ENCODE results near the gene GAL3ST2.
"Not testable (repeated sequence)": the region's sequence is repeated elsewhere in the genome, so short reads cannot be mapped to it uniquely, and the experiment has no call there.

Gene GAL3ST2

DNA sequence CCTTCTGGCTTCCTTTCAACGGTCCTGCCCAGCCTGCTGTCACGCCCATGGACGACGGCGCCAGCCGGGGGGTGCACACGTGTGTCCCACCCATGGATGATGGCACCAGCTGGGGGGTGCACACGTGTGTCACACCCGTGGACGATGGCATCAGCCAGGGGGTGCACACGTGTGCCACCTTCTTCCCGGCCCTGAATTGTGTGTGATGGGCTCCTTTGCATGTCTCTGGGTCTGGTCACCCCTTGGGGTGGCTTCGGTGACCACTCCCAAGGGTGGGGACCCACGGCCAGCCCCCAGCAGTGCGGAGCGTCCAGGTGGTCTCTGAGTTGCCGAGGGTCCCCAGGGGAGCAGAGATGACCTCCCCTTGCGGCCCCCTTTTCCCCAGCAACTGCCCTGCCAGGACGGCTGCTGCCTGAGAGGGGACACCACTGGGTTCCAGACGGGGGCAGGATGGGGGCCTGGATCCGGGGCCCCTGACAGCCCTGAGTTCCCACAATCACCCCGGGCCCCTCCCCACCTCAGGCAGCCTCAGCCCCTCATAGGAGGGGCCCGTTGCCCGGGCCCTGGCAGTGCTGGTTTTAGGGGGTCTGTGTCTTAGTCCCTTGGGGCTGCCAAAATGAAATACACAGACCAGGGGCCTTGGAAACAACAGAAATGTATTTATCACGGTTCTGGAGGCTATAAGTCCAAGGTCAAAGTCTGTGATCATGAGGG, 41.8 kb downstream of the GAL3ST2 start:
- Histone ChIP-seq H3K9ac (ENCODE audit: low read length) (no peak overlapping the region), H3K27me3 (ENCODE audit: control insufficient read depth, insufficient read depth, low read length) (peaks cover 9% of the 10 kb centered on the region)

GRCh38 chr2:241818943-241819270, 42.3 kb downstream of the GAL3ST2 start:
- no peak overlapping the region for H3K4me3 ChIP-seq (ENCODE audit: low read length)
- H3K4me1 ChIP-seq (ENCODE audit: control insufficient read depth, insufficient read depth, low read length), result no peaks in the 10 kb centered on the region
- no peaks in the 10 kb centered on the region for H3K9me3 ChIP-seq (ENCODE audit: control insufficient read depth, low read length)
- H3K27me3 ChIP-seq (ENCODE audit: control insufficient read depth, insufficient read depth, low read length), result peaks cover 9% of the 10 kb centered on the region
- H3K9ac ChIP-seq (ENCODE audit: low read length), result no peak overlapping the region
- H3K36me3 ChIP-seq (ENCODE audit: control insufficient read depth, insufficient read depth, low read length), result no peaks in the 10 kb centered on the region

More for the DNA sequence above, 41.8 kb downstream of the GAL3ST2 start:
- Histone ChIP-seq H3K4me1 (ENCODE audit: control insufficient read depth, insufficient read depth, low read length) (no peaks in the 10 kb centered on the region), H3K36me3 (ENCODE audit: control insufficient read depth, insufficient read depth, low read length) (no peaks in the 10 kb centered on the region), H3K4me3 (ENCODE audit: low read length) (no peak overlapping the region), H3K9me3 (ENCODE audit: control insufficient read depth, low read length) (no peaks in the 10 kb centered on the region)

DNA sequence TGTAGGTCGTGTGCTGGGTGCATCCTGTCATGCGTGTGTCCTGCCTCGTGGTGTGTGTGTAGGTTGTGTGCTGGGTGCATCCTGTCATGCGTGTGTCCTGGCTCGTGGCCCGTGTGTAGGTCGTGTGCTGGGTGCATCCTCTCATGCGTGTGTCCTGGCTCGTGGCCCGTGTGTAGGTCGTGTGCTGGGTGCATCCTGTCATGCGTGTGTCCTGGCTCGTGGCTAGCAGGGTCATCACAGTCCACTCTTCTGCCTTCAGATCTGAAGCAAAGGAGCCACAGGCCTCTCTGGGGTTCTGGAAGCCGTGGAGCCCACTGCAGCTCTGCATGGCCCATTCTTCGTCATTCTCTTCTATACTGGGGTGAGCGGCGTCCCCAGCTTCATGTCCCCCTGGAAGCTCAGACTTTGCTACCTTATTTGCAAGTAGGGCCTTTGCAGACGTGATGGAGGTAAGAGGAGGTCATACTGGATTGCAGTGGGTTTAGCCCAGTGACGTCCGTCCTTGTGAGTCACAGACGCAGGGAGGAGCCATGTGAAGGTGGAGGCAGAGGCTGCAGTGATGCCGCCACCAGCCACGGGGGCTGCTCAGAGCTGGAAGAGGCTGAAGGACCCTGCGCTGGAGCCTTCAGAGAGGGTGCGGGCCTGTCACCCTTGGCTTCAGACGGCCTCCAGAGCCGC, 43.5 kb downstream of the GAL3ST2 start:
- H3K36me3 ChIP-seq (ENCODE audit: control insufficient read depth, insufficient read depth, low read length); H3K9ac ChIP-seq (ENCODE audit: low read length); H3K4me3 ChIP-seq (ENCODE audit: low read length); H3K4me1 ChIP-seq (ENCODE audit: control insufficient read depth, insufficient read depth, low read length); H3K9me3 ChIP-seq (ENCODE audit: control insufficient read depth, low read length); H3K27me3 ChIP-seq (ENCODE audit: control insufficient read depth, insufficient read depth, low read length): not testable (repeated sequence)

- Histone ChIP-seq H3K36me3 (ENCODE audit: control insufficient read depth, insufficient read depth, low read length) (no peaks in the 10 kb centered on the region), H3K4me1 (ENCODE audit: control insufficient read depth, insufficient read depth, low read length) (no peaks in the 10 kb centered on the region), H3K9me3 (ENCODE audit: control insufficient read depth, low read length) (no peaks in the 10 kb centered on the region), H3K9ac (ENCODE audit: low read length) (no peak overlapping the region), H3K27me3 (ENCODE audit: control insufficient read depth, insufficient read depth, low read length) (peaks cover 9% of the 10 kb centered on the region), H3K4me3 (ENCODE audit: low read length) (no peak overlapping the region)
Measured at GRCh38 chr2:241820625-241821384, 44.2 kb downstream of the GAL3ST2 start.

DNA sequence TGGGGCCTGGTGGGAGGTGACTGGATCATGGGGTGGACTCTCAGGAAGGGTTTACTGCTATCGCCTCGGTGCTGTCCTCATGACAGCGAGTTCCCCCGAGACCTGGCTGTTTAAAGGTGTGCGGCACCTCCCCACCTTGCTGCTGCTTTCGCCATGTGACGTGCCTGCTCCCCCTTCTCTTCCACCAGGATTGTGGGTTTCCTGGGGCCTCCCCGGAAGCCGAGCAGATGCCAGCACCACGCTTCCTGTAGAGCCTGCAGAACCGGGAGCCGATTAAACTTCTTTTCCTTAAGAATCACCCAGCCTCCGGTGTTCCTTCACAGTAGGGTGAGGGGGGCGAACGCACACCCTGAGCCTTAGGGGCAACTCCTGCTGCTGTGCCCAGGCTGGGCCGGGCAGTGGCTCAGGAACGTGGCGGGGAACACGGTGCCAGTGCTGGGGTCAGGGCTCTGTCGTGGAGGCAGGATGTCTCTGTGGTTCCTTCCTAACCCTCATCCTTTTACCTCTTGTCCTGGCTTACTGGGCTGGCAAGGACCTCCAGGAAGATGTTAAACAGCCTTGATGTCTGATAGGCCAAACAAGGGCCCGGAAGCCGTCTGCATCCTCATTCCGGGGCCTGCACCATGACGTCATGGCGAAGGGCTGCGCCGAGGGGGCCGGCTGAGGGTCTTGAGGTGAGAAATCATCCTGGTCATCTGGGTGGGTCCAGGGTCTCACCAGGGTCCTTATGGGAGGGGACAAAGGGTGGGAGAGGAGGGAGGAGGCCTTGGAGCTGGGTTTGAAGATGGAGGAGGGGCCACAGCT, 45.0 kb downstream of the GAL3ST2 start:
- no peak overlapping the region for H3K9ac ChIP-seq (ENCODE audit: low read length)
- H3K27me3 ChIP-seq (ENCODE audit: control insufficient read depth, insufficient read depth, low read length), result peaks cover 9% of the 10 kb centered on the region
- no peak overlapping the region for H3K4me3 ChIP-seq (ENCODE audit: low read length)
- H3K9me3 ChIP-seq (ENCODE audit: control insufficient read depth, low read length), result no peaks in the 10 kb centered on the region
- H3K4me1 ChIP-seq (ENCODE audit: control insufficient read depth, insufficient read depth, low read length), result no peaks in the 10 kb centered on the region
- no peaks in the 10 kb centered on the region for H3K36me3 ChIP-seq (ENCODE audit: control insufficient read depth, insufficient read depth, low read length)

DNA sequence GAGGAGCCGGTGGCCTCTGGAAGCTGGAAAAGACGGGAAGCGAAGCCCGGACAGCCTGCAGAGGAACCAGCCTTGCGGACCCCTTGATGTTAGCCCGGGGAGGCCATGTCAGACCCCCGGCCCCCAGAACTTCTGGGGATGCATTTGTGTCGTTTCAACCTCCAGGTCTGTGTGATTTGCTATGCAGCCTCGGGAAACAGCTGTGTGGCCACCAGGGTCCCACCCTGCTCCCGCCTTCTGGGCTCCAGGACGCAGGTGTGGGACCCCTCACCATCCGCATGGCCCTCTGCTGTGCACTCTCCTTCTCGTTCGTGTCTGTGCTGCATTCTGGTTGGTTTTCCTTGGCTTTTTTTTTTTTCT, 45.6 kb downstream of the GAL3ST2 start:
- H3K36me3 ChIP-seq (ENCODE audit: control insufficient read depth, insufficient read depth, low read length), result no peaks in the 10 kb centered on the region
- H3K4me1 ChIP-seq (ENCODE audit: control insufficient read depth, insufficient read depth, low read length), result no peaks in the 10 kb centered on the region
- no peaks in the 10 kb centered on the region for H3K9me3 ChIP-seq (ENCODE audit: control insufficient read depth, low read length)
- peaks cover 9% of the 10 kb centered on the region for H3K27me3 ChIP-seq (ENCODE audit: control insufficient read depth, insufficient read depth, low read length)
- no peak overlapping the region for H3K9ac ChIP-seq (ENCODE audit: low read length)
- H3K4me3 ChIP-seq (ENCODE audit: low read length), result no peak overlapping the region

- not testable (repeated sequence) for H3K4me3 ChIP-seq (ENCODE audit: low read length); H3K4me1 ChIP-seq (ENCODE audit: control insufficient read depth, insufficient read depth, low read length); H3K27me3 ChIP-seq (ENCODE audit: control insufficient read depth, insufficient read depth, low read length); H3K9ac ChIP-seq (ENCODE audit: low read length); H3K9me3 ChIP-seq (ENCODE audit: control insufficient read depth, low read length); H3K36me3 ChIP-seq (ENCODE audit: control insufficient read depth, insufficient read depth, low read length)
Measured at GRCh38 chr2:241823531-241824437, 47.2 kb downstream of the GAL3ST2 start.

DNA sequence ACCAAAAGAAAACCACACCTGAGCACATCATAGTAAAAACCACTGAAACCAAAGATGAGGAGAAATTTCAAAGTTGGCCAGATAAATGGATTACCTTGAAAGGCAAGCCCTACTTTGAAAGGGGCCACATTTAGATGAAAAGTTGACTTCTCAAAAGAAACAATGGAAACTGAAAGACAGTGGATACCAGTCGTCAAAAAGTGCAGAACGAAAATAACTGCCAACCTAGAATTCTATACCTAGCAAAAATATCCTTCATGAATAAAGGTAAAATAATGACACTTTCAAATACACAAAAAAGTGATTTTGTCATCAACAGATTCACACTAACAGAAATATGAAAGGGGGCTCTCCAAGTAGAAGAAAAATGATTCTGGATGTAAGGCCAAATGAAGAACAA, 50.8 kb downstream of the GAL3ST2 start:
- Histone ChIP-seq H3K36me3 (ENCODE audit: control insufficient read depth, insufficient read depth, low read length) (no peaks in the 10 kb centered on the region), H3K27me3 (ENCODE audit: control insufficient read depth, insufficient read depth, low read length) (no peaks in the 10 kb centered on the region), H3K4me1 (ENCODE audit: control insufficient read depth, insufficient read depth, low read length) (no peaks in the 10 kb centered on the region), H3K9me3 (ENCODE audit: control insufficient read depth, low read length) (no peaks in the 10 kb centered on the region), H3K4me3 (ENCODE audit: low read length) (no peak overlapping the region), H3K9ac (ENCODE audit: low read length) (no peak overlapping the region)

DNA sequence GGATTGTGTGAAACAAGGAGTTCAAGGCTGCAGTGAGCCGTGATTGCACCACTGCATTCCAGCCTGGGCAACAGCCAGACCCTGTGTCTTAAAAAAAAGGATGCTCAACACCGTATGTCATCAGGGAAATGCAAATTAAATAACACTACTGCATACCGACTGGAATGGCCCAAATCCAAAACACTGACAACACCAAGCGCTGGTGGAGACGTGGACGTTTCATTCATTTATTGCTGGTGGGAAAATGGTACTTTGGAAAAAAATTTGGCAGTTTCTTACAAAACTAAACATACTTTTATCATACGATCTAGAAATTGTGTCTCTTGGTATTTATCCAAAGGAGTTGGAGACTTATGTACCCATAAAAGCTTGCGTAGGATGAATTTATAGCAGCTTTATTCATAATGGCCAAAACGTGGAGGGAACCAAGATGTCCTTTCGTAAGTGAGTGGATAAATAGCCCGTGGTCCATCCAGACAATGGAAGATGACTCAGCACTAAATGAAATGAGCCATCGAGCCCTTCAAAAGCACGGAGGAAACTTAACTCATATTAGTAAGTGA, 56.6 kb downstream of the GAL3ST2 start:
- H3K9ac ChIP-seq (ENCODE audit: low read length), result no peak overlapping the region
- H3K9me3 ChIP-seq (ENCODE audit: control insufficient read depth, low read length), result no peaks in the 10 kb centered on the region
- H3K36me3 ChIP-seq (ENCODE audit: control insufficient read depth, insufficient read depth, low read length), result no peaks in the 10 kb centered on the region
- no peak overlapping the region for H3K4me3 ChIP-seq (ENCODE audit: low read length)
- H3K27me3 ChIP-seq (ENCODE audit: control insufficient read depth, insufficient read depth, low read length), result peaks cover 5% of the 10 kb centered on the region
- H3K4me1 ChIP-seq (ENCODE audit: control insufficient read depth, insufficient read depth, low read length), result no peaks in the 10 kb centered on the region

DNA sequence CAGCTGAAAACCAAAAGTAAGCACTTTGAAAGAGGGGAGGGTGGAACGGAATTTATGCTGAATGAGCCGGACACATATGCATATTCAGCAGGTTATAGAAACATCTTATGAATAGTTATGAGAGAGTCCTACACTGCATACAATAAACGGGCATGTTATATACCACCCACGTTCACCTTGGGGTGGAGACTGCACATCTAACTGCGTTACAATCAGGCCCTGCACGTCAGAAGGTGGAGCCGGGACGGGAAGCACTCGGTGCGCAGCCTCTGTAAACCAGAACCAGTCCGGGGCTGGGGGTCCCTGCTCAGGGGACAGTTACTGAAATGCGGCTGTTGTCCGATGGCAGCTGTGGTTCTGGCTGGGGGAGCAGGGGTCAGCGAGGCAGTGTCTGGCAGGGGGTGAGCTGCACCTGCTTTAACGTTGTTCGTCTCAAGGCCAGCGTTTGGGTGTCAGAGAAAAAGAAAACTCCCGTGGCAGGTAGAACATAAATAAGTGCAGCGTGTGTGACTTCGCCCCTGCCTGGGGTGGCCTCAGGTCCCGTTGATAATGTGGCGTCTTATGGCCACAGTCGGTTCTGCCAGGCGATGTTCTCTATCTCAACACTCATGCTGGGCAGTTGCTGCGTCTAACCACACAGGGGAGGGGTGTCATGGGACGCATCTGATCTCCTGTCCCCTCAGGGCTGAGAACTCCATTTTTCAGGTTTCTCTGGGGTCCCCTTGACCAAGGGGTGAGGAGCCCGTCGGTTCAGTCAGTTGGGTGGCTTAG, 57.3 kb downstream of the GAL3ST2 start:
- H3K4me1 ChIP-seq (ENCODE audit: control insufficient read depth, insufficient read depth, low read length); H3K36me3 ChIP-seq (ENCODE audit: control insufficient read depth, insufficient read depth, low read length); H3K9me3 ChIP-seq (ENCODE audit: control insufficient read depth, low read length); H3K9ac ChIP-seq (ENCODE audit: low read length); H3K27me3 ChIP-seq (ENCODE audit: control insufficient read depth, insufficient read depth, low read length); H3K4me3 ChIP-seq (ENCODE audit: low read length): not testable (repeated sequence)

Data from mucosa of stomach (tissue), 1 donor.